Mononuclear cell (primary cell): ENCODE data around the gene CPNE7. TPM values are rescaled to one million over a fixed set of nuclear protein-coding genes. Genes with fewer than 3 reads are reported as not detected.

ENCODE experiments used
- H3K27me3 ChIP-seq: 2 replicates; pipeline ENCODE4 v1.6.0; 2011; ENCODE audit warnings: low read length, control low read depth; ENCODE audit not compliant: insufficient read depth
- H3K4me1 ChIP-seq: 2 replicates; pipeline ENCODE4 v1.5.1; 2011; ENCODE audit warnings: mild to moderate bottlenecking, low read length, control low read depth; ENCODE audit not compliant: insufficient read depth
- H3K4me3 ChIP-seq: 2 replicates; pipeline ENCODE4 v1.5.1; 2011; ENCODE audit warnings: mild to moderate bottlenecking, low read length, moderate library complexity
- H3K9me3 ChIP-seq: 2 replicates; pipeline ENCODE4 v1.5.1; 2011; ENCODE audit warnings: low read depth, mild to moderate bottlenecking, control low read depth, low read length
- total RNA-seq: library from RNA; depleted of rRNA; stranded (reverse); fragments of >200 nt; gene quantifications from one replicate; pipeline ENCODE4 v1.2.3, GENCODE V29; 2012

Gene CPNE7
- total RNA-seq, 1 donor: 0.52 TPM

DNA sequence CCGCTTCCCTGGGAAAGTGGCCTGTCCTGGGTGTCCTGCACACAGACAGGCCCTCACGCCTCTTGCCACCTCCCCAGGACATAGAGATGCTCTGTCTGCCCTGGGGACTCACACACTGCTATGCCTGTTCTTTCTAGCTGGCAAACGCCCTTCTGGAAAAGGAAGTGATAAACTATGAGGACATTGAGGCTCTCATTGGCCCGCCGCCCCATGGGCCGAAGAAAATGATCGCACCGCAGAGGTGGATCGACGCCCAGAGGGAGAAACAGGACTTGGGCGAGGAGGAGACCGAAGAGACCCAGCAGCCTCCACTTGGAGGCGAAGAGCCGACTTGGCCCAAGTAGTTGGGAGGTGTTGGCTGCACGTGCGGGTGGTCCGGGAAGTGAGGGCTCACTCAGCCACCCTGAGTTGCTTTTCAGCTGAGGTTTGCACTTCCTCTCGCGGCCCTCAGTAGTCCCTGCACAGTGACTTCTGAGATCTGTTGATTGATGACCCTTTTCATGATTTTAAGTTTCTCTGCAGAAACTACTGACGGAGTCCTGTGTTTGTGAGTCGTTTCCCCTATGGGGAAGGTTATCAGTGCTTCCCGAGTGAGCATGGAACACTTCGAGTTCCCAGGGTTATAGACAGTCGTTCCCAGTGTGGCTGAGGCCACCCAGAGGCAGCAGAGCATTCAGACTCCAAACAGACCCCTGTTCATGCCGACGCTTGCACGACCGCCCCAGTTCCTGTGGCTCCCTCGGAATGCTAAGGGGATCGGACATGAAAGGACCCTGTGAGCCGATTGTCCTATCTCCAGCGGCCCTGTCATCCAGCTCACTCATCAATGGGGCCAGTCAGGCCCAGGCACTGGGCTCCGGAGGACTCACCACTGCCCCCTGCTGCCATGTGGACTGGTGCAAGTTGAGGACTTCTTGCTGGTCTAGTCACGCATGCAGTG is 18.5 kb upstream of the CPNE7 start:
- Histone ChIP-seq H3K4me1 (peaks cover 39% of the 10 kb centered on the region), H3K9me3 (no peaks in the 10 kb centered on the region), H3K4me3 (no peak overlapping the region), H3K27me3 (no peaks in the 10 kb centered on the region)

DNA sequence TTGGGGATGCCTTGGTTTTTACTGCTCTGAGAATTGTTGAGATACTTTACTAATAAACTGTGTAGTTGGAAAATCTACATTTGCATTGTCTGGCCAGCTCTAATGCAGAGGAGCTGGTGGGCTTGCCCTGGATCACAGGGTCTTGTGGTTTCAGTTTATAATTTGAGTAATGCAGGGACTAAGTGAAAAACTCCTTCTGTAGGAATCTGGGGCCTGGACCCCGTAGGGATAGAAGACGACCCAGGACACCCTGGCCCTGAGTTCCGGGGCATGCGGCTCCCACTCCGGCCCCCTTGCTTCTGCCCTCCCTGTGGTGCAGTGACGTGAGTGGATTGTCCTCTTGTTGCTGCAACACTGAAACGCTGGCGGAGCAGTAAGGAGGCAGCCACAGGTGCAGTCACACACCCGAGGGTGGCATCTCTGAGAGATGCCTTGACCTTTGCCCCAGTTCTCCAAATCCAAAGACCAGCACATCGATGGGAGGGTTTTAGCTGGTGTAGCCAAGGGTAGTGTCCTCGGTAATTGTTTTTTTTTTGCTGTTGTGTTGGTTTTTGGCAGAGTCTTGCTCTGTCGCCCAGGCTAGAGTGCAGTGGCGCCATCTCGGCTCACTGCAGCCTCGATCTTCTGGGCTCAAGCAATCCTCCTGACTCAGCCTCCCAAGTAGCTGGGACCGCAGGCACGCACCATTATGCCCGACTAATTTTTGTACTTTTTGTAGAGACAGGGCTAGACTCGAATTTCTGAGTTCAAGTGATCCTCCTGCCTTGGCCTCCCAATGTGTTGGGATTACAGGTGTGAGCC is 17.7 kb upstream of the CPNE7 start:
- H3K27me3 ChIP-seq: no peaks in the 10 kb centered on the region
- H3K4me3 ChIP-seq: no peak overlapping the region
- peaks cover 48% of the 10 kb centered on the region for H3K4me1 ChIP-seq
- H3K9me3 ChIP-seq: no peaks in the 10 kb centered on the region

- Histone ChIP-seq H3K27me3 (no peaks in the 10 kb centered on the region), H3K9me3 (no peaks in the 10 kb centered on the region), H3K4me3 (peak within 1 kb of the TSS; percentile 92), H3K4me1 (peaks cover 75% of the 10 kb centered on the region)
These were observed 15.0 kb upstream of the CPNE7 start, which contains the start of gene RPL13 for GRCh38 chr16:89560378-89561141. TSS of gene RPL13 (plus strand) at chr16:89560682. CDS start at chr16:89560960, 278 bp downstream.

DNA sequence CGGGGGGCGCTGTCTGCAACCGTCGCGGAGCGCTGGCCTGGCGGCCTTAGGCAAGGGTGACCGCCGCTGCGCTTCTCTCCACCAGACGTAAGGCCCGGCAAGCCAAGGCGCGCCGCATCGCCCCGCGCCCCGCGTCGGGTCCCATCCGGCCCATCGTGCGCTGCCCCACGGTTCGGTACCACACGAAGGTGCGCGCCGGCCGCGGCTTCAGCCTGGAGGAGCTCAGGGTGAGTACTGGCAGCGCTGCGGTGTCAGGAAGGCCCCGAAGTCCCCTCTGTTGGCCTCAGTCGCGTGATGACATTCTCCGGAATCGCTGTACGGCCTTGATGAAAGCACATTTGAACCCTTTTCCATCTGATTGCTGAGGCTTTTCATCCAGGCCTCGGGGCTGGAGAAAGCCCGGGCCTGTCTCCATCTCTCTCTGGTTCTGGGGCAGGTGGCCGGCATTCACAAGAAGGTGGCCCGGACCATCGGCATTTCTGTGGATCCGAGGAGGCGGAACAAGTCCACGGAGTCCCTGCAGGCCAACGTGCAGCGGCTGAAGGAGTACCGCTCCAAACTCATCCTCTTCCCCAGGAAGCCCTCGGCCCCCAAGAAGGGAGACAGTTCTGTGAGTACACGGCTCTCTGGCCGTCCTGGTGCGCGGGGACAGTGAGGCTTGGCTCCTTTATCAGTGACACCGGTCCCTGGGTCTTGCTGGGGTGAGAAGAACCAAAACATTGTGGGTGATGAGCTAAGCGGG is 14.2 kb upstream of the CPNE7 start:
- Histone ChIP-seq H3K9me3 (no peaks in the 10 kb centered on the region), H3K27me3 (no peaks in the 10 kb centered on the region), H3K4me3 (peak overlapping the region; percentile 92), H3K4me1 (peaks cover 82% of the 10 kb centered on the region)

DNA sequence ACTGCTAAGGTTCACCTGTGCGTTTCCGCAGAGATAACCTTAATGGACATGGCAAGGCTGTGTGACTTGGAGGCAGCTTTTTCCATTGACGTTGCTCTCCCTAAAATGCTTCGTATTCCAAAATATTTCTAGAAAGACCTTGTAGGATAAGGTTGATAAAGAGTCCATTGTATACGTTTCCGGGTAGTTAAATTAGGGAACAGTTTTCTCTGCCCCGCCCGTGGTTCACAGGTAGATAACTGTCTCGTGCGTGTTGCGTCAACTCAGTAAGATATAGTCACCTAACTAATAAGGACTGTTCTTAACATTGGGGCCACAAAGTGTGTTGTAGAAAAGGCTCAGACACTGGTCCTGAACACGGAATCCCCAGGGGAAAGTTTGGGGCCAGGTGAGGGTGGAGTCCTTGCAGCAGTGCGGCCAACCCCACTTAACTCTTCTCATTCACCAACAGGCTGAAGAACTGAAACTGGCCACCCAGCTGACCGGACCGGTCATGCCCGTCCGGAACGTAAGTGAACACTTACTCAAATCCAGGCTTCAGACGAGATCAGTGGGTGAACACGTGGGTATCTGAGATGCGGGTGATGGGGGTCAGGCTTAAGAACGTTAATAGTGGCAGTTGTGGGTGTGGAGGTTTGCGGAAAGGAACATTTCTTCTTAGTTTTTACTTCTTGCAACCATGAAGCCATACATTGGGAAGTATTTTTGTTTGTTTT is 13.5 kb upstream of the CPNE7 start:
- H3K9me3 ChIP-seq: no peaks in the 10 kb centered on the region
- H3K27me3 ChIP-seq: no peaks in the 10 kb centered on the region
- peak overlapping the region; percentile 92 for H3K4me3 ChIP-seq
- H3K4me1 ChIP-seq: peaks cover 81% of the 10 kb centered on the region

DNA sequence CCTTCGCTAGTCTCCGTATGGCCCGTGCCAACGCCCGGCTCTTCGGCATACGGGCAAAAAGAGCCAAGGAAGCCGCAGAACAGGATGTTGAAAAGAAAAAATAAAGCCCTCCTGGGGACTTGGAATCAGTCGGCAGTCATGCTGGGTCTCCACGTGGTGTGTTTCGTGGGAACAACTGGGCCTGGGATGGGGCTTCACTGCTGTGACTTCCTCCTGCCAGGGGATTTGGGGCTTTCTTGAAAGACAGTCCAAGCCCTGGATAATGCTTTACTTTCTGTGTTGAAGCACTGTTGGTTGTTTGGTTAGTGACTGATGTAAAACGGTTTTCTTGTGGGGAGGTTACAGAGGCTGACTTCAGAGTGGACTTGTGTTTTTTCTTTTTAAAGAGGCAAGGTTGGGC is 12.6 kb upstream of the CPNE7 start:
- Histone ChIP-seq H3K9me3 (no peaks in the 10 kb centered on the region), H3K4me3 (no peak overlapping the region), H3K27me3 (no peaks in the 10 kb centered on the region), H3K4me1 (peaks cover 72% of the 10 kb centered on the region)

GRCh38 chr16:89563639-89564392 is 11.7 kb upstream of the CPNE7 start:
- no peak overlapping the region for H3K4me3 ChIP-seq
- peaks cover 65% of the 10 kb centered on the region for H3K4me1 ChIP-seq
- H3K27me3 ChIP-seq: no peaks in the 10 kb centered on the region
- no peaks in the 10 kb centered on the region for H3K9me3 ChIP-seq

GRCh38 chr16:89564476-89565255 is 10.9 kb upstream of the CPNE7 start:
- Histone ChIP-seq H3K4me3 (no peak overlapping the region), H3K9me3 (no peaks in the 10 kb centered on the region), H3K4me1 (peaks cover 57% of the 10 kb centered on the region), H3K27me3 (no peaks in the 10 kb centered on the region)

GRCh38 chr16:89565256-89565505 is 10.4 kb upstream of the CPNE7 start:
- no peaks in the 10 kb centered on the region for H3K27me3 ChIP-seq
- peaks cover 53% of the 10 kb centered on the region for H3K4me1 ChIP-seq
- H3K9me3 ChIP-seq: no peaks in the 10 kb centered on the region
- H3K4me3 ChIP-seq: no peak overlapping the region

DNA sequence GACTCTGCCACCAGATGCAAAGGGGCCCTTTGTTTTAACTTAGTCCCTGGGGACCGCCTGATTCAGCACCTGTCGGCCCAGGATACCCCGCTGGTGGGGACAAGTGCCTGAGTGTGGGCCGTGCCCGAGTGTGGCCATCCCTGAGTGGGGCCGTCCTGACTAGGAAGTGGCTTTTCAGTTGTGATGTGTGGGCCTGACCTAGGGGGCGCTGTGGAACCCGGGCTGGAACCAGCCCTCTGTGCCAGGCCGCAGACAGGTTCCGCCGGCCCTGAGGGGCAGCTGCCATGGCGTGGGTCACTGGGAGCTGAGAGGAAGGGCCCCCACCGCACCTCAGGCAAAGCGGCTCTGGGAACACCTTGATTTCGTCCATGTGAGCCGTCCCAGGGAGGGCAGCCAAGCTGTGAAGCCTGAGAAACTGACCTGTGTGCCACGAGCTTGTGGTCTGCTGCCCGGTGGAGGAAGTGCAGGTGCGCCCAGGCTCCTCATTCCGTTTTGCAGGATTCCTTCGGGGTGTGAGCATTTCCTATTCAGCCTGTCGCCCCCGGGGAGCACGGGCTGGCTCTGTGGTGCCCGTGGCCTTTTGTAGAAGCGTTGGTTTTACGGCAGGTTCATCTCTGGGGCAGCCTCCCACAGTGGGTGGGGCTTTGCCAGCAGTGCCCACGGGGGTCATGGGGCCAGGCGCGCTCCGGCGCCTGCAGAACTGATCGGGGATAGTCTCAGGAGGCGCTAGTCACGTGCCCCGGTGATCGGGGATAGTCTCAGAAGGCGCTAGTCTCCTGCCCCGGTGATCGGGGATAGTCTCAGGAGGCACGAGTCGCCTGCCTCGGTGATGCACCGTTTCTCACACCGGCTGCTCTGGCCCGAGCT is 9.8 kb upstream of the CPNE7 start:
- Histone ChIP-seq H3K27me3 (no peaks in the 10 kb centered on the region), H3K4me1 (peaks cover 53% of the 10 kb centered on the region), H3K4me3 (no peak overlapping the region), H3K9me3 (no peaks in the 10 kb centered on the region)

- Histone ChIP-seq H3K4me1 (peaks cover 38% of the 10 kb centered on the region), H3K9me3 (no peaks in the 10 kb centered on the region), H3K27me3 (no peaks in the 10 kb centered on the region), H3K4me3 (no peak overlapping the region)
These were observed 7.6 kb upstream of the CPNE7 start for GRCh38 chr16:89567656-89568594.
